Measurements from ENCODE around the gene MYG1. TPM values are rescaled to one million over a fixed set of nuclear protein-coding genes. Genes with fewer than 3 reads are reported as not detected.

MYG1 gene
- total and polyA plus RNA-seq, 2 of the 13 experiments (the other 11 are each of a cell fraction or from before 2014, with no cell fraction given) = 38.6 to 58.0 TPM

DNA sequence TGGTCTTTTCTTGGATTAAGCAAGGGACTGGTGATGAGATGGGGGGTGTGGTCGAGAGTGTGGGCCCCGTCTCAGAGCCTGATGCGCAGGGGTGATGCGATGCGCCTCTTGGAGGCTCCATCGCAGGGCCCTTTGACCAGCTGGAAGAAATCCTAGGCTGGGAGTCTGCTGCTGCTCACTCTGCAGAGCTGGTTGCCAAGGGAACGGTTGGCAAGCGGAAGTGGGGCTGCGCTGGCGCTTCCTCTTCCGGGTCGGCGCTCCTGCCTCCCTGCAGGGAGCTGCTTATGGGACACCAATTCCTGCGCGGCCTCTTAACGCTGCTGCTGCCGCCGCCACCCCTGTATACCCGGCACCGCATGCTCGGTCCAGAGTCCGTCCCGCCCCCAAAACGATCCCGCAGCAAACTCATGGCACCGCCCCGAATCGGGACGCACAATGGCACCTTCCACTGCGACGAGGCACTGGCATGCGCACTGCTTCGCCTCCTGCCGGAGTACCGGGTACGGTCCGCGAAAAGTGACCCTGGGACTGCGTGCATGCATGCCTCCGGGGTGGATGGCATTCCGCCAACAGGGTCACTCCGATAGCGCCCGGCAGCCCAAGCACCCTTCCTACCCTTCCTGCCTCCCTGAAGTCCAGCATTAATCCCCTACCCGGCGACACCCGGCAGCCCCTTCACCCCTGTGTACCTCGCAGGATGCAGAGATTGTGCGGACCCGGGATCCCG, at the start of gene MYG1 (continued):
- TF ChIP-seq, protein P1, sequence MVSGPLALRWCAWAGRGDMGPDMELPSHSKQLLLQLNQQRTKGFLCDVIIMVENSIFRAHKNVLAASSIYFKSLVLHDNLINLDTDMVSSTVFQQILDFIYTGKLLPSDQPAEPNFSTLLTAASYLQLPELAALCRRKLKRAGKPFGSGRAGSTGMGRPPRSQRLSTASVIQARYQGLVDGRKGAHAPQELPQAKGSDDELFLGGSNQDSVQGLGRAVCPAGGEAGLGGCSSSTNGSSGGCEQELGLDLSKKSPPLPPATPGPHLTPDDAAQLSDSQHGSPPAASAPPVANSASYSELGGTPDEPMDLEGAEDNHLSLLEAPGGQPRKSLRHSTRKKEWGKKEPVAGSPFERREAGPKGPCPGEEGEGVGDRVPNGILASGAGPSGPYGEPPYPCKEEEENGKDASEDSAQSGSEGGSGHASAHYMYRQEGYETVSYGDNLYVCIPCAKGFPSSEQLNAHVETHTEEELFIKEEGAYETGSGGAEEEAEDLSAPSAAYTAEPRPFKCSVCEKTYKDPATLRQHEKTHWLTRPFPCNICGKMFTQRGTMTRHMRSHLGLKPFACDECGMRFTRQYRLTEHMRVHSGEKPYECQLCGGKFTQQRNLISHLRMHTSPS (CRISPR knock-in tag; IDR thresholded peaks at IDR 0.05; ENCODE audit: low read depth) = peak; percentile 56; the same call in 1 of the 2 replicates
- TF ChIP-seq HCFC1 (IDR thresholded peaks at IDR 0.05; ENCODE audit: low read depth, low read length) = peak; percentile 65
- peak; percentile 79; the same call in 1 of the 2 replicates for TF ChIP-seq ZSCAN25 (CRISPR knock-in tag; IDR thresholded peaks at IDR 0.05)
- TF ChIP-seq SOX13 (IDR thresholded peaks at IDR 0.05) = no peak
- TF ChIP-seq SOX13 (CRISPR knock-in tag; conservative IDR thresholded peaks at IDR 0.05 in 1 of 2, IDR thresholded peaks at IDR 0.05 in 1 of 2) = peak in 1 of 2 experiments; percentile 21; a peak in 2 of 4 replicates
- TF ChIP-seq ZSCAN21 (CRISPR knock-in tag; IDR thresholded peaks at IDR 0.05; ENCODE audit: borderline replicate concordance) = peak; percentile 70; the same call in 1 of the 2 replicates
- TF ChIP-seq, protein P2, sequence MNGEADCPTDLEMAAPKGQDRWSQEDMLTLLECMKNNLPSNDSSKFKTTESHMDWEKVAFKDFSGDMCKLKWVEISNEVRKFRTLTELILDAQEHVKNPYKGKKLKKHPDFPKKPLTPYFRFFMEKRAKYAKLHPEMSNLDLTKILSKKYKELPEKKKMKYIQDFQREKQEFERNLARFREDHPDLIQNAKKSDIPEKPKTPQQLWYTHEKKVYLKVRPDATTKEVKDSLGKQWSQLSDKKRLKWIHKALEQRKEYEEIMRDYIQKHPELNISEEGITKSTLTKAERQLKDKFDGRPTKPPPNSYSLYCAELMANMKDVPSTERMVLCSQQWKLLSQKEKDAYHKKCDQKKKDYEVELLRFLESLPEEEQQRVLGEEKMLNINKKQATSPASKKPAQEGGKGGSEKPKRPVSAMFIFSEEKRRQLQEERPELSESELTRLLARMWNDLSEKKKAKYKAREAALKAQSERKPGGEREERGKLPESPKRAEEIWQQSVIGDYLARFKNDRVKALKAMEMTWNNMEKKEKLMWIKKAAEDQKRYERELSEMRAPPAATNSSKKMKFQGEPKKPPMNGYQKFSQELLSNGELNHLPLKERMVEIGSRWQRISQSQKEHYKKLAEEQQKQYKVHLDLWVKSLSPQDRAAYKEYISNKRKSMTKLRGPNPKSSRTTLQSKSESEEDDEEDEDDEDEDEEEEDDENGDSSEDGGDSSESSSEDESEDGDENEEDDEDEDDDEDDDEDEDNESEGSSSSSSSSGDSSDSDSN (CRISPR knock-in tag; IDR thresholded peaks at IDR 0.05) = peak; percentile 93
- TF ChIP-seq, protein P3, sequence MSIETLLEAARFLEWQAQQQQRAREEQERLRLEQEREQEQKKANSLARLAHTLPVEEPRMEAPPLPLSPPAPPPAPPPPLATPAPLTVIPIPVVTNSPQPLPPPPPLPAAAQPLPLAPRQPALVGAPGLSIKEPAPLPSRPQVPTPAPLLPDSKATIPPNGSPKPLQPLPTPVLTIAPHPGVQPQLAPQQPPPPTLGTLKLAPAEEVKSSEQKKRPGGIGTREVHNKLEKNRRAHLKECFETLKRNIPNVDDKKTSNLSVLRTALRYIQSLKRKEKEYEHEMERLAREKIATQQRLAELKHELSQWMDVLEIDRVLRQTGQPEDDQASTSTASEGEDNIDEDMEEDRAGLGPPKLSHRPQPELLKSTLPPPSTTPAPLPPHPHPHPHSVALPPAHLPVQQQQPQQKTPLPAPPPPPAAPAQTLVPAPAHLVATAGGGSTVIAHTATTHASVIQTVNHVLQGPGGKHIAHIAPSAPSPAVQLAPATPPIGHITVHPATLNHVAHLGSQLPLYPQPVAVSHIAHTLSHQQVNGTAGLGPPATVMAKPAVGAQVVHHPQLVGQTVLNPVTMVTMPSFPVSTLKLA (IDR thresholded peaks at IDR 0.05) = peak; percentile 75
- TF ChIP-seq, protein P4, sequence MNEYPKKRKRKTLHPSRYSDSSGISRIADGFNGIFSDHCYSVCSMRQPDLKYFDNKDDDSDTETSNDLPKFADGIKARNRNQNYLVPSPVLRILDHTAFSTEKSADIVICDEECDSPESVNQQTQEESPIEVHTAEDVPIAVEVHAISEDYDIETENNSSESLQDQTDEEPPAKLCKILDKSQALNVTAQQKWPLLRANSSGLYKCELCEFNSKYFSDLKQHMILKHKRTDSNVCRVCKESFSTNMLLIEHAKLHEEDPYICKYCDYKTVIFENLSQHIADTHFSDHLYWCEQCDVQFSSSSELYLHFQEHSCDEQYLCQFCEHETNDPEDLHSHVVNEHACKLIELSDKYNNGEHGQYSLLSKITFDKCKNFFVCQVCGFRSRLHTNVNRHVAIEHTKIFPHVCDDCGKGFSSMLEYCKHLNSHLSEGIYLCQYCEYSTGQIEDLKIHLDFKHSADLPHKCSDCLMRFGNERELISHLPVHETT (CRISPR knock-in tag; conservative IDR thresholded peaks at IDR 0.05) = peak; percentile 93
- TF ChIP-seq, protein P5, sequence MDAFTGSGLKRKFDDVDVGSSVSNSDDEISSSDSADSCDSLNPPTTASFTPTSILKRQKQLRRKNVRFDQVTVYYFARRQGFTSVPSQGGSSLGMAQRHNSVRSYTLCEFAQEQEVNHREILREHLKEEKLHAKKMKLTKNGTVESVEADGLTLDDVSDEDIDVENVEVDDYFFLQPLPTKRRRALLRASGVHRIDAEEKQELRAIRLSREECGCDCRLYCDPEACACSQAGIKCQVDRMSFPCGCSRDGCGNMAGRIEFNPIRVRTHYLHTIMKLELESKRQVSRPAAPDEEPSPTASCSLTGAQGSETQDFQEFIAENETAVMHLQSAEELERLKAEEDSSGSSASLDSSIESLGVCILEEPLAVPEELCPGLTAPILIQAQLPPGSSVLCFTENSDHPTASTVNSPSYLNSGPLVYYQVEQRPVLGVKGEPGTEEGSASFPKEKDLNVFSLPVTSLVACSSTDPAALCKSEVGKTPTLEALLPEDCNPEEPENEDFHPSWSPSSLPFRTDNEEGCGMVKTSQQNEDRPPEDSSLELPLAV (CRISPR knock-in tag; conservative IDR thresholded peaks at IDR 0.05; ENCODE audit: low read depth) = no peak
- TF ChIP-seq RFXAP (CRISPR knock-in tag; IDR thresholded peaks at IDR 0.05; ENCODE audit: borderline replicate concordance) = peak; percentile 73; the same call in 1 of the 2 replicates
- no peak; the same call in 1 of the 2 replicates for TF ChIP-seq GATAD2A (CRISPR knock-in tag; IDR thresholded peaks at IDR 0.05)
- TF ChIP-seq ESRRA (CRISPR knock-in tag; IDR thresholded peaks at IDR 0.05; ENCODE audit: low read depth) = peak; percentile 71; the same call in 1 of the 2 replicates
- no peak for TF ChIP-seq AHR (CRISPR knock-in tag; IDR thresholded peaks at IDR 0.05)
- peak; percentile 37; the same call in 1 of the 2 replicates for TF ChIP-seq ZBTB7A (CRISPR knock-in tag; IDR thresholded peaks at IDR 0.05)
- no peak for TF ChIP-seq KLF15 (CRISPR knock-in tag; IDR thresholded peaks at IDR 0.05; ENCODE audit: borderline replicate concordance)
- peak; percentile 93; the same call in 1 of the 2 replicates for TF ChIP-seq ARID2 (CRISPR knock-in tag; IDR thresholded peaks at IDR 0.05; ENCODE audit: borderline replicate concordance)
- peak; percentile 77 to 80 for TF ChIP-seq POLR2A (IDR thresholded peaks at IDR 0.05; ENCODE audit: insufficient read depth in 1 of 2, low read depth in 2 of 2, low read length in 2 of 2)
- TF ChIP-seq ZNF83 (CRISPR knock-in tag; IDR thresholded peaks at IDR 0.05; ENCODE audit: borderline replicate concordance) = no peak
- 0 out of 2 replicates have a peak, but pooled peaks have one; percentile 82 for TF ChIP-seq MZF1 (CRISPR knock-in tag; IDR thresholded peaks at IDR 0.05; ENCODE audit: borderline replicate concordance)

Data from HepG2 (cell line).